GM21717 (cell line): ENCODE data around the gene IFI30.
"Not testable (repeated sequence)": the region's sequence is repeated elsewhere in the genome, so short reads cannot be mapped to it uniquely, and the experiment has no call there.

Experiments used
- ATAC-seq: cut with Tn5 transposase; IDR thresholded peaks from one replicate; pipeline ENCODE4 v1.9.1; 2021; ENCODE audit warnings: mild to moderate bottlenecking, moderate library complexity; ENCODE audit not compliant: unreplicated experiment

IFI30 gene

GRCh38 chr19:18152442-18152816 lies 21.2 kb upstream of the IFI30 start:
- peak; percentile 52 for ATAC-seq

- peak; percentile 63 for ATAC-seq
Measured at GRCh38 chr19:18152817-18153555, 20.6 kb upstream of the IFI30 start, which contains the start of gene PIK3R2. TSS of gene PIK3R2 (plus strand) at chr19:18153163. CDS start at chr19:18155880, 2,717 bp downstream.

- ATAC-seq: no peak
Measured at GRCh38 chr19:18153556-18154134, 20.0 kb upstream of the IFI30 start.

- ATAC-seq: no peak
Measured at GRCh38 chr19:18155095-18156087, 18.2 kb upstream of the IFI30 start.

- ATAC-seq: no peak
Measured at GRCh38 chr19:18156268-18156667, 17.3 kb upstream of the IFI30 start.

- no peak for ATAC-seq
Measured at GRCh38 chr19:18156841-18157464, 16.7 kb upstream of the IFI30 start.

- ATAC-seq: no peak
Measured at GRCh38 chr19:18157465-18158063, 16.0 kb upstream of the IFI30 start.

- no peak for ATAC-seq
Measured at GRCh38 chr19:18158467-18158866, 15.1 kb upstream of the IFI30 start.

- not testable (repeated sequence) for ATAC-seq
Measured at GRCh38 chr19:18159059-18159616, 14.5 kb upstream of the IFI30 start.

- no peak for ATAC-seq
Measured at GRCh38 chr19:18159810-18160209, 13.8 kb upstream of the IFI30 start.

GRCh38 chr19:18160493-18160970 lies 13.1 kb upstream of the IFI30 start:
- no peak for ATAC-seq

GRCh38 chr19:18160971-18161635 lies 12.5 kb upstream of the IFI30 start:
- ATAC-seq: no peak

GRCh38 chr19:18161636-18162002 lies 12.0 kb upstream of the IFI30 start:
- no peak for ATAC-seq

- no peak for ATAC-seq
Measured at GRCh38 chr19:18164072-18164471, 9.5 kb upstream of the IFI30 start.

- ATAC-seq: no peak
Measured at GRCh38 chr19:18165794-18166544, 7.6 kb upstream of the IFI30 start.

GRCh38 chr19:18167011-18167410 lies 6.6 kb upstream of the IFI30 start:
- ATAC-seq: no peak

- ATAC-seq: no peak
Measured at GRCh38 chr19:18167975-18168645, 5.5 kb upstream of the IFI30 start.

- no peak for ATAC-seq
Measured at GRCh38 chr19:18168673-18169381, 4.8 kb upstream of the IFI30 start.
